Stimulated activated CD8-positive, alpha-beta memory T cell treated with anti-CD3 and anti-CD28 coated beads, Interleukin-7, amount 100 ng/mL, for 48 hours (primary cell): Measurements from ENCODE around the gene NDUFA1.
"Not testable (repeated sequence)": the region's sequence is repeated elsewhere in the genome, so short reads cannot be mapped to it uniquely, and the experiment has no call there.

Experiments
- DNase-seq, 2 donors: peaks; one replicate each; pipeline ENCODE4 v3.0.0-alpha.2; 2020; ENCODE audit warnings: low read depth in 1 of 2; ENCODE audit errors: extremely low read depth in 1 of 2

Gene NDUFA1

DNA sequence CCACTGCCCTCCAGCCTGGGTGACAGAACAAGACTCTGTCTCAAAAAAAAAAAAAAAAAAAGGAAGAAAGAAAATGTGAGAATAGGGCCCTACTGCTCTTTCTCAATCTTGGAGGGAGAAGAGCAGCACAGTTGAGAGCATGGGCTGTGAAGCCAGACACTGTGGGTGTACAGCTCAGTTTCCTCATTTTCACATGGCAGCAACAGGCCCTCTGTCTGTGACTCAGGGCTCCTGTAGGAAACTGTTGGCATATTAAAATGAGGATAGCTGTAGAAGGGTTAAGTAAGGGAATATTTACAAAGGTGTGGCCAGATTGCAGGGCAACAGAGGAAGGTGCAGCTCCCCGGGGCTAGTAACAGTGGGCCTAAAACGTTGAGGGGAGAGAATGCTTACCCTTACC, 27.5 kb downstream of the NDUFA1 start:
- DNase-seq = no peak

DNA sequence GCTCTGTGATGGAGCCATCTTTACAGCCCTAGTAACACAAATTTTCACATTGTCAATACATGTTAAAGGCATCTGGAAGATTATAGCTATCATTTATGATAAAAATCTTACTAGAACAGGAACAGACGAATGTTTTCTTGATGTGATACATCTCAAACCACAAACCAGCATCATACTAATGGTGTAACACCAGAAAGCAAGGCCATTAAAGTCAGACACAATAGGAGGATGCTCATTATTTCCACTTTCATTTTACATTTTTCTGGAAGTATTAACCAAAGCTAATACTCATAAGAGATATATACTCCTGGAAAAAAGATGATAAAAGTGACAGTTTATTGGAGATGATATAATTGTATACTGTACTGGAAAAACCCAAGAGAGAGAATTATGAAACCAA, 29.3 kb downstream of the NDUFA1 start:
- DNase-seq = no peak

DNA sequence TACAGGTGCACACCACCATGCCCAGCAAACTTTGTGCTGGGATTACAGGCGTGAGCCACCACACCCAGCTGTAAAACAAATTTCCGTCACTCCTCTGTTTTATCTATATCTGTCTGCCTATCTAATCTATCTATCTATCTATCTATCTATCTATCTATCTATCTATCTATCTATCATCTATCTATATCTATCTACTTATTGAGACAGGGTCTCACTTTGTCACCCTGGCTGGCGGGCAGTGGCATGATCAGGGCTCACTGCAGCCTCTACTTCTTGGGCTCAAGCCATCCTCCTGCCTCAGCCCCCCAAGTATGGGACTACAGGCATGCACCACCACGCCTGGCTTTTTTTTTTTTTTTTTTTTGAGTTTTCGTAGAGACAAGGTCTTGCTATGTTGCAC, 44.7 kb downstream of the NDUFA1 start:
- DNase-seq = no peak

DNA sequence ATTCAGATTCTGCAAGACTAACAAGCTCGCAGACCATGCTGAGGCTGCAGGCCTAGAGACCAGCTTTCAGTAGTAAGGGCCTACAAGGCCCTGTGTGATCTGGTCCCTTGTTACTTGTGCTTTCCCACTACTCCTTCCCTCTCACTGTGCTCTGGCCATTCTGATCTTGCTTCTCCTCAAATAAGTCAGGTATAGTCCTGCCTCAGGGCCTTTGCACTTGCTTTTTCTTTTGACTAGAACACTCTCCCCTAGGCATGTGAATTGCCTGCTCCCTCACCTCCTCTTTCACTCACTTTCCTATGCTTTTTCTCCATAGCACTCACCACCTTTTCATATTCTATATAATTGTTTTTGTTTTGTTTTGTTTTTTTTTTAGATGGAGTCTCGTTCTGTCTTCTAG, 46.2 kb downstream of the NDUFA1 start:
- DNase-seq = no peak

DNA sequence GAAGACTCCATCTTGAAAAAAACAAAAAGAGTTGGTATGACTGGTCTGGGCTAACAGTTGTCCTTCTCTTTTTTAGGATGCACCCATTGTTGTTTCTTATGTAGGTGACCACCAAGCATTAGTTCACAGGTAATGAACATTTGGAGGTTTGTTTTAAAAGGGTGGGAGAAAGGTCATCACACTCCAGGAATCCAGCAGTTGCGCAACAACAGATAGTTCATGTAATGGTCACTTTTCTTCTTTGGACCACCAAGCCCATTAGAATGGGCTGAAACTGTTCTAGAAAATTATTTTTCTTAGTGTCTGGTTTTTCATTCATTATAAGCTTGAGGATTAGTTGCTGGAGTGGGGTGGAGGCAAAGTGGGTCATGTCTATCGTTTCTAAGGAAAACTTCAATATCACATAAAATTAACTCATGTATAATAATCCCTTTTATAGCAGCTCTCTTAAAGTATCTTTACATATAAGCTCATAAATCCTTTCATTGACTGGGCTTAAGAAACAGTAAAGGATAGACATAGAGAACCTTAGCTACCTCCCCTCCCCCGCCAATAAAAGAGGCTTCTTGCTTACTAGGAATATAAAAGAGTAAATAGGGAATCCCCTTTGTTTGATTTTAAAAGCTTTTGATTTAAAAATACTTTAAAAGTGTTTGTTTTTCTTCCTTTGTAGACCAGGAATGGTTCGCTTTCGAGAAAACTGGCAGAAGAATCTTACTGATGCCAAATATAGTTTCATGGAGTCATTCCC, 48.4 kb downstream of the NDUFA1 start:
- no peak for DNase-seq

DNA sequence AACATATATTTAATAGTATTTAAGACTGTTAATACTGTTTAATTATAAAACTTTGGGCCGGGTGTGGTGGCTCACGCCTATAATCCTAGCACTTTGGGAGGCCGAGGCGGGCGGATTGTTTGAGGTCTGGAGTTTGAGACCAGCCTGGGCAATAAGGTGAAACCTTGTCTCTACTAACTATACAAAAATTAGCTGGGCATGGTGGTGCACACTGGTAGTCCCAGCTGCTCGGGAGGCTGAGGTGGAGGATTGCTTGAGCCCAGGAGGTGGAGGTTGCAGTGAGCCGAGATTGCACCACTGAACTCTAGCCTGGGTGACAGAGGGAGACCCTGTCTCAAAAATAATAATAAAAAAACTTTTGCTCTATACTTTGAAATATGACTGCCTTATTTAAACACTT, 50.8 kb downstream of the NDUFA1 start:
- not testable (repeated sequence) for DNase-seq
